Endodermal cell (in vitro differentiated cells): Measurements from ENCODE around the gene PIGV. TPM values are rescaled to one million over a fixed set of nuclear protein-coding genes. Genes with fewer than 3 reads are reported as not detected.

Experiments used
- DNase-seq: peaks from one replicate; pipeline ENCODE4 v3.0.0-alpha.2; 2017
- H3K27ac ChIP-seq: 2 replicates; pipeline ENCODE4 v1.5.1; 2013; ENCODE audit warnings: mild to moderate bottlenecking, low read depth, low read length, moderate library complexity
- H3K27me3 ChIP-seq: 2 replicates; pipeline ENCODE4 v1.6.1; 2013; ENCODE audit warnings: mild to moderate bottlenecking, low read length, moderate library complexity; ENCODE audit not compliant: insufficient read depth, control insufficient read depth, poor library complexity, severe bottlenecking
- H3K36me3 ChIP-seq: 2 replicates; pipeline ENCODE4 v1.7.0; 2013; ENCODE audit warnings: mild to moderate bottlenecking, low read length, moderate library complexity; ENCODE audit not compliant: control insufficient read depth, insufficient read depth
- H3K4me1 ChIP-seq: one replicate; pipeline ENCODE4 v1.7.0; 2013; ENCODE audit warnings: low read length; ENCODE audit not compliant: control insufficient read depth, insufficient read depth
- H3K4me3 ChIP-seq: 2 replicates; pipeline ENCODE4 v1.5.1; 2013; ENCODE audit warnings: mild to moderate bottlenecking, low read length, moderate library complexity
- H3K9ac ChIP-seq: 2 replicates; pipeline ENCODE4 v1.6.1; 2013; ENCODE audit warnings: mild to moderate bottlenecking, low read length, moderate library complexity; ENCODE audit not compliant: poor library complexity, severe bottlenecking; ENCODE audit errors: extremely low read depth
- H3K9me3 ChIP-seq: 2 replicates; pipeline ENCODE4 v1.6.1; 2013; ENCODE audit warnings: mild to moderate bottlenecking, low read length, moderate library complexity; ENCODE audit not compliant: control insufficient read depth
- H3K27ac Mint-ChIP-seq: 2 replicates; pipeline ENCODE4 v1.8.0; 2020; ENCODE audit warnings: mixed read lengths
- H3K27me3 Mint-ChIP-seq: 2 replicates; pipeline ENCODE4 v1.8.0; 2021; ENCODE audit warnings: mild to moderate bottlenecking, mixed read lengths; ENCODE audit not compliant: insufficient read depth
- H3K36me3 Mint-ChIP-seq: 2 replicates; pipeline ENCODE4 v1.8.0; 2020; ENCODE audit warnings: low read depth, mixed read lengths
- H3K4me1 Mint-ChIP-seq: 2 replicates; pipeline ENCODE4 v1.8.0; 2020; ENCODE audit warnings: mixed read lengths
- H3K4me3 Mint-ChIP-seq: 2 replicates; pipeline ENCODE4 v1.8.0; 2020; ENCODE audit warnings: mild to moderate bottlenecking, moderate library complexity, mixed read lengths
- H3K9me3 Mint-ChIP-seq: 2 replicates; pipeline ENCODE4 v1.8.0; 2020; ENCODE audit warnings: mild to moderate bottlenecking, mixed read lengths
- WGBS, 2 experiments: methylation state at CpG; one replicate each; pipeline versions ENCODE4 v1.1.5 to v1.1.7; 2013; ENCODE audit warnings: missing lambda C conversion rate in 2 of 2, mixed read lengths in 1 of 2; ENCODE audit not compliant: insufficient coverage in 1 of 2, insufficient read length in 1 of 2; 5-methylcytosine and 5-hydroxymethylcytosine counted together
- total RNA-seq, 2 donors: library from RNA; stranded (reverse); fragmentation: NEBNext Ultra II Directional in 1 of 2; extraction: Animal tissue kit (Norgen Biotek cat#: 25700) in 1 of 2; gene quantifications; 2 replicates in 1 of 2; 3 replicates in 1 of 2; pipeline ENCODE4 v1.2.1, GENCODE V29; 2021
- TF ChIP-seq, protein P1 (sequence below): fragments of 200-600 bp; sonication (generic); conservative IDR thresholded peaks from 2 replicates; pipeline ENCODE4 v1.5.0; 2021; ENCODE audit warnings: antibody characterized with exemption, mild to moderate bottlenecking

Gene PIGV
- total RNA-seq, 2 donors from 2014 or later = 12.7 to 14.6 TPM

DNA sequence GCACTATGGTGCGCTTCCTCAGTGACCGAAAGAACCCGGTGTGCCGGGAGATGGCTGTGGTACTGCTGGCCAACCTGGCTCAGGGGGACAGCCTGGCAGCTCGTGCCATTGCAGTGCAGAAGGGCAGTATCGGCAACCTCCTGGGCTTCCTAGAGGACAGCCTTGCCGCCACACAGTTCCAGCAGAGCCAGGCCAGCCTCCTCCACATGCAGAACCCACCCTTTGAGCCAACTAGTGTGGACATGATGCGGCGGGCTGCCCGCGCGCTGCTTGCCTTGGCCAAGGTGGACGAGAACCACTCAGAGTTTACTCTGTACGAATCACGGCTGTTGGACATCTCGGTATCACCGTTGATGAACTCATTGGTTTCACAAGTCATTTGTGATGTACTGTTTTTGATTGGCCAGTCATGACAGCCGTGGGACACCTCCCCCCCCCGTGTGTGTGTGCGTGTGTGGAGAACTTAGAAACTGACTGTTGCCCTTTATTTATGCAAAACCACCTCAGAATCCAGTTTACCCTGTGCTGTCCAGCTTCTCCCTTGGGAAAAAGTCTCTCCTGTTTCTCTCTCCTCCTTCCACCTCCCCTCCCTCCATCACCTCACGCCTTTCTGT is 7.3 kb upstream of the PIGV start:
- peaks cover 28% of the 10 kb centered on the region for H3K4me1 Mint-ChIP-seq
- Histone ChIP-seq H3K9me3 (no peaks in the 10 kb centered on the region), H3K4me1 (peaks cover 10% of the 10 kb centered on the region), H3K4me3 (no peak overlapping the region), H3K27ac (no peak overlapping the region), H3K27me3 (no peaks in the 10 kb centered on the region), H3K9ac (no peak overlapping the region), H3K36me3 (peaks cover 80% of the 10 kb centered on the region)
- H3K9me3 Mint-ChIP-seq = no peaks in the 10 kb centered on the region
- 94 to 96% methylated on average over 19 to 21 of the region's 21 CpGs for WGBS, 2 experiments
- peaks cover 64% of the 10 kb centered on the region for H3K36me3 Mint-ChIP-seq
- no peak overlapping the region for H3K4me3 Mint-ChIP-seq
- TF ChIP-seq, protein P1, sequence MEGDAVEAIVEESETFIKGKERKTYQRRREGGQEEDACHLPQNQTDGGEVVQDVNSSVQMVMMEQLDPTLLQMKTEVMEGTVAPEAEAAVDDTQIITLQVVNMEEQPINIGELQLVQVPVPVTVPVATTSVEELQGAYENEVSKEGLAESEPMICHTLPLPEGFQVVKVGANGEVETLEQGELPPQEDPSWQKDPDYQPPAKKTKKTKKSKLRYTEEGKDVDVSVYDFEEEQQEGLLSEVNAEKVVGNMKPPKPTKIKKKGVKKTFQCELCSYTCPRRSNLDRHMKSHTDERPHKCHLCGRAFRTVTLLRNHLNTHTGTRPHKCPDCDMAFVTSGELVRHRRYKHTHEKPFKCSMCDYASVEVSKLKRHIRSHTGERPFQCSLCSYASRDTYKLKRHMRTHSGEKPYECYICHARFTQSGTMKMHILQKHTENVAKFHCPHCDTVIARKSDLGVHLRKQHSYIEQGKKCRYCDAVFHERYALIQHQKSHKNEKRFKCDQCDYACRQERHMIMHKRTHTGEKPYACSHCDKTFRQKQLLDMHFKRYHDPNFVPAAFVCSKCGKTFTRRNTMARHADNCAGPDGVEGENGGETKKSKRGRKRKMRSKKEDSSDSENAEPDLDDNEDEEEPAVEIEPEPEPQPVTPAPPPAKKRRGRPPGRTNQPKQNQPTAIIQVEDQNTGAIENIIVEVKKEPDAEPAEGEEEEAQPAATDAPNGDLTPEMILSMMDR = no peak
- H3K27me3 Mint-ChIP-seq = no peaks in the 10 kb centered on the region
- DNase-seq = no peak
- no peak overlapping the region for H3K27ac Mint-ChIP-seq

DNA sequence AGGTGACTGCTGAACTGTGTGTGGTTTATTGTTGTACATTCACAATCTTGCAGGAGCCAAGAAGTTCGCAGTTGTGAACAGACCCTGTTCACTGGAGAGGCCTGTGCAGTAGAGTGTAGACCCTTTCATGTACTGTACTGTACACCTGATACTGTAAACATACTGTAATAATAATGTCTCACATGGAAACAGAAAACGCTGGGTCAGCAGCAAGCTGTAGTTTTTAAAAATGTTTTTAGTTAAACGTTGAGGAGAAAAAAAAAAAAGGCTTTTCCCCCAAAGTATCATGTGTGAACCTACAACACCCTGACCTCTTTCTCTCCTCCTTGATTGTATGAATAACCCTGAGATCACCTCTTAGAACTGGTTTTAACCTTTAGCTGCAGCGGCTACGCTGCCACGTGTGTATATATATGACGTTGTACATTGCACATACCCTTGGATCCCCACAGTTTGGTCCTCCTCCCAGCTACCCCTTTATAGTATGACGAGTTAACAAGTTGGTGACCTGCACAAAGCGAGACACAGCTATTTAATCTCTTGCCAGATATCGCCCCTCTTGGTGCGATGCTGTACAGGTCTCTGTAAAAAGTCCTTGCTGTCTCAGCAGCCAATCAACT is 6.4 kb upstream of the PIGV start:
- Histone ChIP-seq H3K4me3 (no peak overlapping the region), H3K4me1 (peaks cover 16% of the 10 kb centered on the region), H3K9me3 (no peaks in the 10 kb centered on the region), H3K9ac (no peak overlapping the region), H3K36me3 (peaks cover 73% of the 10 kb centered on the region), H3K27ac (no peak overlapping the region), H3K27me3 (no peaks in the 10 kb centered on the region)
- no peak for DNase-seq
- peaks cover 56% of the 10 kb centered on the region for H3K36me3 Mint-ChIP-seq
- no peak overlapping the region for H3K4me3 Mint-ChIP-seq
- H3K4me1 Mint-ChIP-seq = peaks cover 35% of the 10 kb centered on the region
- no peaks in the 10 kb centered on the region for H3K9me3 Mint-ChIP-seq
- H3K27me3 Mint-ChIP-seq = no peaks in the 10 kb centered on the region
- H3K27ac Mint-ChIP-seq = no peak overlapping the region
- TF ChIP-seq, protein P1 = no peak
- 94 to 95% methylated on average over 8 to 10 of the region's 11 CpGs for WGBS, 2 experiments

DNA sequence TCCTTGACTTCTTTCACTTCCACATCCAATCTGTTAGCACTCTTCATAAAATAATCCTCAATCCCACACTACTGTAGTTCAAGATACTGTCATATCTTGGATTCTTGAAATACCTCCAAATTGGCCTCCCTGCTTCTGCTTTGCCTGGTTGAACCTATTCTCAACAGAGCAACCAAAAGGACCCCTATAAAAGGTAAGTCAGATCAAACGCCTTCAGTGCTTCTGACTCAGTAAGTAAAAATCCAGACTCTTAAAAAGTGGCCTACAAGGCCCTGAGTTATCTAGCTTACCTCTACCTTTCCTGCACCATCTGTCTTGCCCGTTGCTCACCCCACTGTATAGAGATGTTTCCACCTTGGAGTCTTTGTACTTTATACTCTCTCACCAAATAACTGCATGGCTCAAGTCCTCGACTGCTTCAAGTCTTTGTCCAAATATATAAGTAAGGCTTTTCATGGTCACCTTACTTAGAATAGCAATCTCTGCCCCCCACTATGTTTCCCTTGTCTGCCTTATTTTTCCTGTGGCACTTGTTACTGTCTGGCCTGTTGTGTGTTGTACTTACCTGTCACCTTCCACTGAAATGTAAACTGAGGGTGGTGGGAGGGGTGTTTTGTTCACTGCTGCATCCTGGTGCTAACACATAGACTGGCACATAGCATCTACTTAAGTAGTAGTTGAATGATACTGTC is 5.1 kb upstream of the PIGV start:
- Mint-ChIP-seq H3K4me1 (peaks cover 45% of the 10 kb centered on the region), H3K36me3 (peaks cover 44% of the 10 kb centered on the region), H3K27ac (no peak overlapping the region), H3K4me3 (no peak overlapping the region), H3K27me3 (no peaks in the 10 kb centered on the region), H3K9me3 (no peaks in the 10 kb centered on the region)
- H3K9me3 ChIP-seq = no peaks in the 10 kb centered on the region
- H3K36me3 ChIP-seq = peaks cover 60% of the 10 kb centered on the region
- no peak for DNase-seq
- TF ChIP-seq, protein P1 = no peak
- no peaks in the 10 kb centered on the region for H3K27me3 ChIP-seq
- 90 to 100% methylated on average over 3 of the region's 3 CpGs for WGBS, 2 experiments
- H3K9ac ChIP-seq = no peak overlapping the region
- peaks cover 21% of the 10 kb centered on the region for H3K4me1 ChIP-seq
- no peak overlapping the region for H3K4me3 ChIP-seq
- no peak overlapping the region for H3K27ac ChIP-seq
